ELR (cell line): ENCODE results near the gene CSNK2A3.
"Not testable (repeated sequence)": the region's sequence is repeated elsewhere in the genome, so short reads cannot be mapped to it uniquely, and the experiment has no call there.

Experiments
- DNase-seq: peaks from one replicate; pipeline ENCODE4 v3.0.0-alpha.2; 2015; ENCODE audit warnings: low read depth

The CSNK2A3 gene

GRCh38 chr11:11379661-11380060 lies 26.6 kb upstream of the CSNK2A3 start:
- no peak for DNase-seq

- DNase-seq: no peak
Observed at GRCh38 chr11:11378184-11378940, 25.3 kb upstream of the CSNK2A3 start.

- DNase-seq: no peak
Observed at GRCh38 chr11:11374358-11375148, 21.5 kb upstream of the CSNK2A3 start.

GRCh38 chr11:11373934-11374333 lies 20.9 kb upstream of the CSNK2A3 start:
- DNase-seq: no peak

GRCh38 chr11:11372461-11372860 lies 19.4 kb upstream of the CSNK2A3 start:
- no peak for DNase-seq

- no peak for DNase-seq
Observed at GRCh38 chr11:11370962-11371303, 17.9 kb upstream of the CSNK2A3 start.

- no peak for DNase-seq
Observed at GRCh38 chr11:11370255-11370961, 17.4 kb upstream of the CSNK2A3 start.

GRCh38 chr11:11366793-11367192 lies 13.7 kb upstream of the CSNK2A3 start:
- DNase-seq: peak; percentile 10

- no peak for DNase-seq
Observed at GRCh38 chr11:11363674-11364073, 10.6 kb upstream of the CSNK2A3 start.

GRCh38 chr11:11359611-11360010 lies 6.6 kb upstream of the CSNK2A3 start:
- no peak for DNase-seq

- no peak for DNase-seq
Observed at GRCh38 chr11:11356842-11357241, 3.8 kb upstream of the CSNK2A3 start.

- not testable (repeated sequence) for DNase-seq
Observed at GRCh38 chr11:11351851-11352250, 1.2 kb downstream of the CSNK2A3 start.

- no peak for DNase-seq
Observed at GRCh38 chr11:11351042-11351586, 1.9 kb downstream of the CSNK2A3 start.

- DNase-seq: peak; percentile 19
Observed at GRCh38 chr11:11349870-11350337, 3.1 kb downstream of the CSNK2A3 start.

- no peak for DNase-seq
Observed at GRCh38 chr11:11349106-11349825, 3.8 kb downstream of the CSNK2A3 start.

GRCh38 chr11:11348303-11348702 lies 4.7 kb downstream of the CSNK2A3 start:
- DNase-seq: no peak

GRCh38 chr11:11347592-11347991 lies 5.5 kb downstream of the CSNK2A3 start:
- no peak for DNase-seq

- DNase-seq: no peak
Observed at GRCh38 chr11:11346303-11346702, 6.7 kb downstream of the CSNK2A3 start.

GRCh38 chr11:11345099-11345498 lies 8.0 kb downstream of the CSNK2A3 start:
- DNase-seq: no peak

GRCh38 chr11:11344045-11344444 lies 9.0 kb downstream of the CSNK2A3 start:
- DNase-seq: no peak

GRCh38 chr11:11338304-11338703 lies 14.7 kb downstream of the CSNK2A3 start:
- DNase-seq: no peak

- DNase-seq: no peak
Observed at GRCh38 chr11:11336664-11337063, 16.4 kb downstream of the CSNK2A3 start.
